Gastrocnemius medialis (tissue), 4 donors: ENCODE data around the gene CCDC30.

ENCODE experiments used
- POLR2A ChIP-seq, 2 donors: fragments of 450-650 bp; IDR thresholded peaks; one replicate each; pipeline ENCODE4 v1.6.1; 2017; ENCODE audit warnings: antibody characterized with exemption in 2 of 2, mild to moderate bottlenecking in 2 of 2, moderate library complexity in 2 of 2
- TF ChIP-seq, protein P1 (sequence below), 5 experiments: fragments of 450-650 bp in 3 of 5; fragments of 200-600 bp in 2 of 5; sonication (generic) in 2 of 5; IDR thresholded peaks in 4 of 5; conservative IDR thresholded peaks in 1 of 5; 1 replicate in 4 of 5; 2 replicates in 1 of 5; pipeline ENCODE4 v1.5.1; 2016 to 2019; ENCODE audit warnings: antibody characterized with exemption in 5 of 5, mild to moderate bottlenecking in 3 of 5, moderate library complexity in 3 of 5

DNA sequence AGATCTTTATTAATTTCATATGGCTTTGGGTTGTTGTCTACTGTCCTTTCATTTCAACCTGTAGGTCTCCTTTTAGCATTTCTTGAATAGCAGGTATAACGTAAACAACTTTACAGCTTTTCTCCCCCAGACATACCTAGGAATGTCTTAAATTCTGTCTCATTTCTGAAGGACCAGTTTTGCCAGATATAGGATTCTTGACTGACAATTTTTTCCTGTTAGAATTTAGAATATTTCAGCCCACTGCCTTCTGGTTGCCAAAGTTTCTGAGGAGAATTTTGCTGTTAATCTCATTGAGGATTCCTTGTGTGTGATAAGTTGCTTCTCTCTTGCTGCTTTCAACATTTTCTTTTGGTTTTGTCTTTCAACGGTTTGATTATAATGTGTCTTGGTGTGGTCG is 60.1 kb downstream of the CCDC30 start:
- TF ChIP-seq, protein P1, sequence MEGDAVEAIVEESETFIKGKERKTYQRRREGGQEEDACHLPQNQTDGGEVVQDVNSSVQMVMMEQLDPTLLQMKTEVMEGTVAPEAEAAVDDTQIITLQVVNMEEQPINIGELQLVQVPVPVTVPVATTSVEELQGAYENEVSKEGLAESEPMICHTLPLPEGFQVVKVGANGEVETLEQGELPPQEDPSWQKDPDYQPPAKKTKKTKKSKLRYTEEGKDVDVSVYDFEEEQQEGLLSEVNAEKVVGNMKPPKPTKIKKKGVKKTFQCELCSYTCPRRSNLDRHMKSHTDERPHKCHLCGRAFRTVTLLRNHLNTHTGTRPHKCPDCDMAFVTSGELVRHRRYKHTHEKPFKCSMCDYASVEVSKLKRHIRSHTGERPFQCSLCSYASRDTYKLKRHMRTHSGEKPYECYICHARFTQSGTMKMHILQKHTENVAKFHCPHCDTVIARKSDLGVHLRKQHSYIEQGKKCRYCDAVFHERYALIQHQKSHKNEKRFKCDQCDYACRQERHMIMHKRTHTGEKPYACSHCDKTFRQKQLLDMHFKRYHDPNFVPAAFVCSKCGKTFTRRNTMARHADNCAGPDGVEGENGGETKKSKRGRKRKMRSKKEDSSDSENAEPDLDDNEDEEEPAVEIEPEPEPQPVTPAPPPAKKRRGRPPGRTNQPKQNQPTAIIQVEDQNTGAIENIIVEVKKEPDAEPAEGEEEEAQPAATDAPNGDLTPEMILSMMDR (IDR thresholded peaks at IDR 0.05 in 4 of 5, conservative IDR thresholded peaks at IDR 0.05 in 1 of 5): no peak
- TF ChIP-seq POLR2A (IDR thresholded peaks at IDR 0.05): no peak
